OCI-LY3 (cell line): ENCODE measurements around the gene TBCA.

Source experiments
- H2AFZ ChIP-seq: fragments of 200-600, 300-600 bp; shearing (Covaris generic); 2 replicates; pipeline ENCODE4 v1.6.0; 2014; ENCODE audit warnings: antibody characterized with exemption, low read depth, low read length
- H3K27ac ChIP-seq: fragments of 200-600, 300-600 bp; sonication (generic); 2 replicates; pipeline ENCODE4 v1.5.1; 2014; ENCODE audit warnings: mild to moderate bottlenecking, low read length, moderate library complexity, mixed read lengths
- H3K27me3 ChIP-seq: fragments of 200-600, 300-600 bp; sonication (generic); 2 replicates; pipeline ENCODE4 v1.6.1; 2014; ENCODE audit warnings: low read depth, low read length, mixed read lengths
- H3K36me3 ChIP-seq: fragments of 200-600, 300-600 bp; sonication (generic); replicated peaks from 2 replicates; pipeline ENCODE3; 2014; ENCODE audit warnings: low read depth, low read length, mixed read lengths
- H3K4me1 ChIP-seq: fragments of 300-600, 200-600 bp; sonication (generic); 2 replicates; pipeline ENCODE4 v1.6.1; 2014; ENCODE audit warnings: low read length, mixed read lengths
- H3K4me2 ChIP-seq: fragments of 200-600, 300-600 bp; sonication (generic); 2 replicates; pipeline ENCODE4 v1.6.1; 2014; ENCODE audit warnings: low read length, mixed read lengths
- H3K4me3 ChIP-seq: fragments of 300-600, 200-600 bp; sonication (generic); 2 replicates; pipeline ENCODE4 v1.5.1; 2014; ENCODE audit warnings: antibody characterized with exemption, mild to moderate bottlenecking, low read length, moderate library complexity
- H3K79me2 ChIP-seq: fragments of 300-600, 200-600 bp; shearing (Covaris generic); 2 replicates; pipeline ENCODE4 v1.6.1; 2014; ENCODE audit warnings: mild to moderate bottlenecking, low read length, mixed read lengths
- H3K9ac ChIP-seq: fragments of 300-600, 200-600 bp; shearing (Covaris generic); 2 replicates; pipeline ENCODE4 v1.6.0; 2014; ENCODE audit warnings: mild to moderate bottlenecking, low read length, moderate library complexity
- H3K9me3 ChIP-seq: fragments of 200-600, 300-600 bp; shearing (Covaris generic); 2 replicates; pipeline ENCODE4 v1.6.1; 2014; ENCODE audit warnings: low read length, mixed read lengths; ENCODE audit not compliant: insufficient read depth
- H4K20me1 ChIP-seq: fragments of 200-600, 300-600 bp; sonication (generic); 2 replicates; pipeline ENCODE4 v1.6.1; 2016; ENCODE audit warnings: low read length, mixed read lengths; ENCODE audit not compliant: insufficient read depth
- CTCF ChIP-seq: fragments of 200-600, 300-600 bp; sonication (generic); IDR thresholded peaks from 2 replicates; pipeline ENCODE4 v1.5.1; 2014; ENCODE audit warnings: antibody characterized with exemption, low read length, low read depth
- EZH2phosphoT487 ChIP-seq: fragments of 200-600 bp; shearing (Covaris generic); IDR thresholded peaks from 2 replicates; pipeline ENCODE4 v1.6.1; 2018; ENCODE audit warnings: antibody characterized with exemption, mixed run types, low read depth

Gene TBCA

GRCh38 chr5:77784735-77785134, 8.6 kb upstream of the TBCA start:
- H3K9me3 ChIP-seq = no peaks in the 10 kb centered on the region
- H3K4me1 ChIP-seq = peaks cover 10% of the 10 kb centered on the region
- TF ChIP-seq CTCF = no peak
- no peak for TF ChIP-seq EZH2phosphoT487
- no peak overlapping the region for H3K4me3 ChIP-seq
- H3K4me2 ChIP-seq = no peak overlapping the region
- H3K79me2 ChIP-seq = no peaks in the 10 kb centered on the region
- H2AFZ ChIP-seq = no peak overlapping the region
- H3K36me3 ChIP-seq = no peaks in the 10 kb centered on the region
- no peak overlapping the region for H3K27ac ChIP-seq
- H3K9ac ChIP-seq = no peak overlapping the region
- H4K20me1 ChIP-seq = no peaks in the 10 kb centered on the region
- H3K27me3 ChIP-seq = no peaks in the 10 kb centered on the region

GRCh38 chr5:77781076-77781475, 4.9 kb upstream of the TBCA start:
- H3K4me3 ChIP-seq = no peak overlapping the region
- H3K9ac ChIP-seq = no peak overlapping the region
- H3K9me3 ChIP-seq = no peaks in the 10 kb centered on the region
- H2AFZ ChIP-seq = no peak overlapping the region
- TF ChIP-seq EZH2phosphoT487 (no peak), CTCF (no peak)
- no peaks in the 10 kb centered on the region for H3K27me3 ChIP-seq
- H3K79me2 ChIP-seq = peaks cover under 1% of the 10 kb centered on the region; the same call in 1 of the 2 replicates
- no peaks in the 10 kb centered on the region for H3K36me3 ChIP-seq
- H3K27ac ChIP-seq = no peak overlapping the region
- H3K4me2 ChIP-seq = no peak overlapping the region
- peaks cover 13% of the 10 kb centered on the region for H3K4me1 ChIP-seq
- H4K20me1 ChIP-seq = no peaks in the 10 kb centered on the region

- no peak overlapping the region for H3K9ac ChIP-seq
- H3K4me3 ChIP-seq = no peak overlapping the region
- no peak overlapping the region for H3K4me2 ChIP-seq
- H3K9me3 ChIP-seq = no peaks in the 10 kb centered on the region
- no peak overlapping the region for H2AFZ ChIP-seq
- H3K79me2 ChIP-seq = peaks cover 22% of the 10 kb centered on the region
- peaks cover under 1% of the 10 kb centered on the region for H3K36me3 ChIP-seq
- H3K4me1 ChIP-seq = peaks cover 13% of the 10 kb centered on the region
- H3K27ac ChIP-seq = no peak overlapping the region
- H3K27me3 ChIP-seq = no peaks in the 10 kb centered on the region
- TF ChIP-seq EZH2phosphoT487 (no peak), CTCF (no peak)
- H4K20me1 ChIP-seq = peaks cover 11% of the 10 kb centered on the region
Measured at GRCh38 chr5:77778881-77779438, 2.8 kb upstream of the TBCA start.

- no peak overlapping the region for H3K4me2 ChIP-seq
- no peak overlapping the region for H3K9ac ChIP-seq
- peaks cover 14% of the 10 kb centered on the region for H3K4me1 ChIP-seq
- H3K9me3 ChIP-seq = no peaks in the 10 kb centered on the region
- peaks cover 4% of the 10 kb centered on the region for H3K36me3 ChIP-seq
- no peak overlapping the region for H2AFZ ChIP-seq
- no peak overlapping the region for H3K27ac ChIP-seq
- no peaks in the 10 kb centered on the region for H3K27me3 ChIP-seq
- no peak overlapping the region for H3K4me3 ChIP-seq
- TF ChIP-seq EZH2phosphoT487 (no peak), CTCF (no peak)
- peaks cover 27% of the 10 kb centered on the region for H3K79me2 ChIP-seq
- peaks cover 17% of the 10 kb centered on the region for H4K20me1 ChIP-seq
Measured at GRCh38 chr5:77778398-77778797, 2.3 kb upstream of the TBCA start.
